Transverse colon (tissue), 3 donors: ENCODE data around the gene MLST8.

Source experiments
- EP300 ChIP-seq: sonication (generic); formaldehyde crosslinking; IDR thresholded peaks from one replicate; pipeline ENCODE4 v1.6.1; 2017; ENCODE audit warnings: antibody characterized with exemption, low read depth
- POLR2A ChIP-seq: fragments of 450-650 bp; IDR thresholded peaks from one replicate; pipeline ENCODE4 v1.6.1; 2016; ENCODE audit warnings: antibody characterized with exemption, mild to moderate bottlenecking, moderate library complexity
- TF ChIP-seq, protein P1 (sequence below), 5 experiments: fragments of 200-600 bp in 3 of 5; fragments of 450-650 bp in 2 of 5; sonication (generic) in 3 of 5; IDR thresholded peaks; 1 replicate in 2 of 5; 2 replicates in 3 of 5; pipeline ENCODE4 v1.5.1; 2016 to 2017; ENCODE audit warnings: antibody characterized with exemption in 5 of 5, inconsistent platforms in 3 of 5, mild to moderate bottlenecking in 2 of 5, moderate library complexity in 1 of 5

DNA sequence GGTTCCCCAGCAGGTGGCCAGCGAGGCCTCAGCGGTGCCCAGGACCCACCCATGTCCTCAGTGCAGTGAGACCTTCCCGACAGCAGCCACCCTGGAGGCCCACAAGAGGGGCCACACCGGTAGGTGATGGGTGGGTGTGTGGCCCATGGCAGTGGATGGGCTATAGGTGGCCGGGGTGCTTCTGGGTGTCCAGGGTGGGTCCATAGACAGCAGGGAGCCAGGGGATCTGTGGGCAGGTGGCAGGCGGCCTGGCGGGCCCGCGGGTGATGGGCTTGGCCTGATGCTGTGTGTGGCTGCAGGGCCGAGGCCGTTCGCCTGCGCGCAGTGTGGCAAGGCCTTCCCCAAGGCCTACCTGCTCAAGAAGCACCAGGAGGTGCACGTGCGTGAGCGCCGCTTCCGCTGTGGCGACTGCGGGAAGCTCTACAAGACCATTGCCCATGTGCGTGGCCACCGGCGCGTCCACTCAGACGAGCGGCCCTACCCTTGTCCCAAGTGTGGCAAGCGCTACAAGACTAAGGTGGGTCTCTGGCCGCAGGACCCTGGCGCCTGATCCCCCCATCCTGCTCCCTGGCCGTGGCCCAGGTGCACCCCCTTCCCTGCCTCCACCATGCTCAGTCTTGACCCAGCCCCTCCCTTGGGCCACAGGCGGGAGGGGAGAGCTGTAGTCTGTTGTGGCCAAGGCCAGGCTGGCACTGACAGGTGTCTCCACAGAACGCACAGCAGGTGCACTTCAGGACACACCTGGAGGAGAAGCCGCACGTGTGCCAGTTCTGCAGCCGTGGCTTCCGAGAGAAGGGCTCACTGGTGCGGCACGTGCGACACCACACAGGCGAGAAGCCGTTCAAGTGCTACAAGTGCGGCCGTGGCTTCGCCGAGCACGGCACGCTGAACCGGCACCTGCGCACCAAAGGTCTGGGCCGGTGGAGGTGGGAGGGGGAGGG lies 28.9 kb downstream of the MLST8 start:
- TF ChIP-seq POLR2A, result no peak
- TF ChIP-seq, protein P1, sequence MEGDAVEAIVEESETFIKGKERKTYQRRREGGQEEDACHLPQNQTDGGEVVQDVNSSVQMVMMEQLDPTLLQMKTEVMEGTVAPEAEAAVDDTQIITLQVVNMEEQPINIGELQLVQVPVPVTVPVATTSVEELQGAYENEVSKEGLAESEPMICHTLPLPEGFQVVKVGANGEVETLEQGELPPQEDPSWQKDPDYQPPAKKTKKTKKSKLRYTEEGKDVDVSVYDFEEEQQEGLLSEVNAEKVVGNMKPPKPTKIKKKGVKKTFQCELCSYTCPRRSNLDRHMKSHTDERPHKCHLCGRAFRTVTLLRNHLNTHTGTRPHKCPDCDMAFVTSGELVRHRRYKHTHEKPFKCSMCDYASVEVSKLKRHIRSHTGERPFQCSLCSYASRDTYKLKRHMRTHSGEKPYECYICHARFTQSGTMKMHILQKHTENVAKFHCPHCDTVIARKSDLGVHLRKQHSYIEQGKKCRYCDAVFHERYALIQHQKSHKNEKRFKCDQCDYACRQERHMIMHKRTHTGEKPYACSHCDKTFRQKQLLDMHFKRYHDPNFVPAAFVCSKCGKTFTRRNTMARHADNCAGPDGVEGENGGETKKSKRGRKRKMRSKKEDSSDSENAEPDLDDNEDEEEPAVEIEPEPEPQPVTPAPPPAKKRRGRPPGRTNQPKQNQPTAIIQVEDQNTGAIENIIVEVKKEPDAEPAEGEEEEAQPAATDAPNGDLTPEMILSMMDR (IDR thresholded peaks at IDR 0.05), result no peak
- no peak for TF ChIP-seq EP300
